Stomach (tissue), 9 donors: ENCODE measurements around the gene ANK2. TPM values are rescaled to one million over a fixed set of nuclear protein-coding genes. Genes with fewer than 3 reads are reported as not detected.

Experiments
- DNase-seq, 2 donors: peaks; one replicate each; pipeline versions ENCODE4 v3.0.0 to v3.0.0-alpha.2; 2013 to 2019
- H3K27ac ChIP-seq, 5 donors: fragments of 200-600 bp in 4 of 5; sonication (generic) in 4 of 5; one replicate each; pipeline ENCODE4 v1.5.1; 2013 to 2019; ENCODE audit warnings: mild to moderate bottlenecking in 1 of 5, moderate library complexity in 1 of 5
- H3K27me3 ChIP-seq, 3 donors: fragments of 200-600 bp; sonication (generic); one replicate each; pipeline ENCODE4 v1.5.1; 2017 to 2019; ENCODE audit warnings: mixed run types in 1 of 3
- H3K36me3 ChIP-seq, 4 donors: fragments of 200-600 bp; sonication (generic); 1 replicate in 3 of 4; 2 replicates in 1 of 4; pipeline ENCODE4 v1.5.1; 2016 to 2019
- H3K4me1 ChIP-seq, 4 donors: fragments of 200-600 bp; sonication (generic); one replicate each; pipeline ENCODE4 v1.5.1; 2016 to 2019
- H3K4me3 ChIP-seq, 4 donors: fragments of 200-600 bp; sonication (generic) in 3 of 4; one replicate each; pipeline ENCODE4 v1.5.1; 2016 to 2019; ENCODE audit warnings: mild to moderate bottlenecking in 1 of 4
- H3K9me3 ChIP-seq, 4 donors: fragments of 200-600 bp; sonication (generic); one replicate each; pipeline ENCODE4 v1.5.1; 2016 to 2019
- CTCF ChIP-seq, 7 experiments: fragments of 450-650 bp in 4 of 7; fragments of 200-600 bp in 3 of 7; sonication (generic) in 3 of 7; IDR thresholded peaks; one replicate each; pipeline ENCODE4 v1.5.1; 2016 to 2019; ENCODE audit warnings: antibody characterized with exemption in 7 of 7, control low read depth in 2 of 7, mild to moderate bottlenecking in 1 of 7
- EP300 ChIP-seq: sonication (generic); formaldehyde crosslinking; IDR thresholded peaks from one replicate; pipeline ENCODE4 v1.6.1; 2017; ENCODE audit warnings: antibody characterized with exemption
- POLR2A ChIP-seq, 4 donors: fragments of 450-650 bp; IDR thresholded peaks; one replicate each; pipeline ENCODE4 v1.6.1; 2016; ENCODE audit warnings: antibody characterized with exemption in 4 of 4, control low read depth in 2 of 4, mild to moderate bottlenecking in 1 of 4, moderate library complexity in 1 of 4
- POLR2AphosphoS5 ChIP-seq, 3 donors: sonication (generic); formaldehyde crosslinking; IDR thresholded peaks; one replicate each; pipeline ENCODE4 v1.6.1; 2016; ENCODE audit warnings: antibody characterized with exemption in 3 of 3
- WGBS, 5 donors: extraction: QIAGEN DNeasy Blood & Tissue Kit in 3 of 5; methylation state at CpG; one replicate each; pipeline versions ENCODE4 v1.1.5 to v1.1.7; 2013 to 2018; 5-methylcytosine and 5-hydroxymethylcytosine counted together
- intact Hi-C: fragments of 100-400 bp; cut with DNase I; formaldehyde crosslinking; loops from one replicate; pipeline ENCODE4 v1.15.1; 2023; ENCODE audit warnings: low total_unique reads
- polyA plus RNA-seq, 3 donors: library from polyadenylated mRNA; stranded (reverse); fragments of 200-250 nt; gene quantifications; one replicate each; pipeline ENCODE4 v1.2.3, GENCODE V29; 2013
- total RNA-seq, 5 donors: library from RNA; depleted of rRNA; stranded (reverse); fragments of >200 nt; gene quantifications; one replicate each; pipeline versions ENCODE4 v1.1.0 to v1.2.3, GENCODE V29; 2014 to 2016
- donor health status: healthy with polysubstance abuse.
- donor health status: Bipolar disorder and iron deficiency.
- donor health status: healthy.

The ANK2 gene
- total and polyA plus RNA-seq, 8 donors = 1.9 to 123 (median 13.8) TPM

- intact Hi-C loops = no loop called here
- H3K36me3 ChIP-seq = no peaks in the 10 kb centered on the region
- H3K4me1 ChIP-seq = no peaks in the 10 kb centered on the region
- WGBS, 5 donors = 67 to 75% (median 74%) methylated on average over 5 of the region's 5 CpGs
- TF ChIP-seq EP300 (no peak), CTCF (IDR thresholded peaks at IDR 0.05) (no peak), POLR2A (IDR thresholded peaks at IDR 0.05) (no peak), POLR2AphosphoS5 (IDR thresholded peaks at IDR 0.05) (no peak)
- no peak overlapping the region for H3K4me3 ChIP-seq
- H3K27me3 ChIP-seq = no peaks in the 10 kb centered on the region
- no peak for DNase-seq
- no peaks in the 10 kb centered on the region for H3K9me3 ChIP-seq
- no peak overlapping the region for H3K27ac ChIP-seq
These were observed 42.3 kb upstream of the ANK2 start for GRCh38 chr4:113007151-113007550.

GRCh38 chr4:113008135-113008534, 41.3 kb upstream of the ANK2 start:
- TF ChIP-seq EP300 = no peak
- TF ChIP-seq CTCF (IDR thresholded peaks at IDR 0.05) = no peak
- no peak for TF ChIP-seq POLR2A (IDR thresholded peaks at IDR 0.05)
- no peaks in the 10 kb centered on the region for H3K4me1 ChIP-seq
- intact Hi-C loops = no loop called here
- H3K27ac ChIP-seq = no peak overlapping the region
- H3K9me3 ChIP-seq = no peaks in the 10 kb centered on the region
- H3K27me3 ChIP-seq = no peaks in the 10 kb centered on the region
- no peak for DNase-seq
- H3K36me3 ChIP-seq = no peaks in the 10 kb centered on the region
- H3K4me3 ChIP-seq = no peak overlapping the region

- DNase-seq = no peak
- Histone ChIP-seq H3K4me3 (no peak overlapping the region), H3K4me1 (no peaks in the 10 kb centered on the region), H3K27ac (no peak overlapping the region), H3K27me3 (no peaks in the 10 kb centered on the region), H3K36me3 (no peaks in the 10 kb centered on the region), H3K9me3 (no peaks in the 10 kb centered on the region)
- WGBS, 5 donors = 21 to 38% (median 25%) methylated on average over 2 of the region's 2 CpGs
- TF ChIP-seq EP300 = no peak
- TF ChIP-seq CTCF (IDR thresholded peaks at IDR 0.05) = no peak
- TF ChIP-seq POLR2A (IDR thresholded peaks at IDR 0.05) = no peak
- no peak for TF ChIP-seq POLR2AphosphoS5 (IDR thresholded peaks at IDR 0.05)
- intact Hi-C loops = no loop called here
These were observed 40.7 kb upstream of the ANK2 start for GRCh38 chr4:113008716-113009115.

- H3K36me3 ChIP-seq = no peaks in the 10 kb centered on the region
- no peak overlapping the region for H3K4me3 ChIP-seq
- intact Hi-C loops = no loop called here
- no peak overlapping the region for H3K27ac ChIP-seq
- DNase-seq = no peak
- no peaks in the 10 kb centered on the region for H3K27me3 ChIP-seq
- no peaks in the 10 kb centered on the region for H3K9me3 ChIP-seq
- H3K4me1 ChIP-seq = no peaks in the 10 kb centered on the region
- WGBS, 5 donors = 81 to 91% (median 86%) methylated on average over 2 of the region's 2 CpGs
- TF ChIP-seq POLR2AphosphoS5 (IDR thresholded peaks at IDR 0.05) = no peak
These were observed 40.0 kb upstream of the ANK2 start for GRCh38 chr4:113009461-113009860.

GRCh38 chr4:113012122-113012725, 37.2 kb upstream of the ANK2 start:
- Histone ChIP-seq H3K36me3 (no peaks in the 10 kb centered on the region), H3K27me3 (no peaks in the 10 kb centered on the region), H3K27ac (no peak overlapping the region), H3K4me3 (no peak overlapping the region), H3K4me1 (no peaks in the 10 kb centered on the region), H3K9me3 (no peaks in the 10 kb centered on the region)
- 52 to 67% (median 59%) methylated on average over 4 of the region's 4 CpGs for WGBS, 5 donors
- no peak for DNase-seq
- TF ChIP-seq POLR2A (IDR thresholded peaks at IDR 0.05) = no peak
- TF ChIP-seq CTCF (IDR thresholded peaks at IDR 0.05) = no peak
- no peak for TF ChIP-seq EP300
- intact Hi-C loops = no loop called here
